Naive thymus-derived CD4-positive, alpha-beta T cell (primary cell): ENCODE results near the gene SLCO4A1. TPM values are rescaled to one million over a fixed set of nuclear protein-coding genes. Genes with fewer than 3 reads are reported as not detected.
A peak's percentile ranks its signal among the peaks of the same experiment; 100 is the strongest.

Experiments
- ATAC-seq: fragments of 150-1000 bp; cut with Tn5 transposase; 2 replicates; pipeline ENCODE4 v1.10.0; 2021; ENCODE audit warnings: mild to moderate bottlenecking, moderate library complexity
- CTCF ChIA-PET: fragments of 350-600 bp; sonication (Branson Sonifier 250); formaldehyde crosslinking; loops from one replicate; lab custom pipeline; 2021; ENCODE audit warnings: antibody characterized with exemption; lab: Charles Lee
- POLR2A ChIA-PET: fragments of 350-600 bp; sonication (Branson Sonifier 250); formaldehyde crosslinking; loops from one replicate; lab custom pipeline; 2021; ENCODE audit warnings: antibody characterized with exemption, inconsistent platforms; lab: Charles Lee
- DNase-seq, 9 donors: peaks; one replicate each; pipeline versions ENCODE4 v3.0.0 to v3.0.0-alpha.2; 2020 to 2022; ENCODE audit warnings: mixed read lengths in 1 of 9
- H3K27ac ChIP-seq: one replicate; pipeline ENCODE4 v1.7.0; 2013; ENCODE audit warnings: mild to moderate bottlenecking, low read depth, low read length, moderate library complexity
- H3K27me3 ChIP-seq, 2 donors: one replicate each; pipeline ENCODE4 v1.7.0; 2013; ENCODE audit warnings: low read length in 2 of 2, mild to moderate bottlenecking in 2 of 2, moderate library complexity in 2 of 2; ENCODE audit not compliant: control insufficient read depth in 2 of 2, insufficient read depth in 2 of 2
- H3K36me3 ChIP-seq, 3 experiments: 1 replicate in 2 of 3; 2 replicates in 1 of 3; pipeline ENCODE4 v1.7.0; 2013; ENCODE audit warnings: low read length in 3 of 3, mild to moderate bottlenecking in 3 of 3, moderate library complexity in 1 of 3; ENCODE audit not compliant: insufficient read depth in 3 of 3, control insufficient read depth in 2 of 3
- H3K4me1 ChIP-seq, 2 donors: one replicate each; pipeline ENCODE4 v1.7.0; 2013; ENCODE audit warnings: low read length in 2 of 2, mild to moderate bottlenecking in 2 of 2, moderate library complexity in 1 of 2; ENCODE audit not compliant: control insufficient read depth in 2 of 2, insufficient read depth in 2 of 2
- H3K4me3 ChIP-seq: 2 replicates; pipeline ENCODE4 v1.7.0; 2013; ENCODE audit warnings: mild to moderate bottlenecking, low read length
- H3K9me3 ChIP-seq, 3 experiments: 1 replicate in 2 of 3; 2 replicates in 1 of 3; pipeline ENCODE4 v1.7.0; 2013; ENCODE audit warnings: low read length in 3 of 3; ENCODE audit not compliant: control insufficient read depth in 2 of 3
- H3K27ac Mint-ChIP-seq, 9 donors: one replicate each; pipeline ENCODE4 v1.8.0; 2020 to 2022; ENCODE audit warnings: mixed read lengths in 9 of 9, mild to moderate bottlenecking in 8 of 9, moderate library complexity in 5 of 9, inconsistent platforms in 2 of 9
- H3K27me3 Mint-ChIP-seq, 5 donors: one replicate each; pipeline ENCODE4 v1.8.0; 2021 to 2022; ENCODE audit warnings: mixed read lengths in 5 of 5, mild to moderate bottlenecking in 1 of 5
- H3K36me3 Mint-ChIP-seq, 5 donors: one replicate each; pipeline ENCODE4 v1.8.0; 2020 to 2022; ENCODE audit warnings: mixed read lengths in 5 of 5, mild to moderate bottlenecking in 3 of 5, inconsistent platforms in 1 of 5
- H3K4me1 Mint-ChIP-seq, 7 donors: one replicate each; pipeline ENCODE4 v1.8.0; 2020 to 2022; ENCODE audit warnings: mixed read lengths in 7 of 7, mild to moderate bottlenecking in 3 of 7, inconsistent platforms in 1 of 7
- H3K4me3 Mint-ChIP-seq, 10 donors: one replicate each; pipeline ENCODE4 v1.8.0; 2020 to 2022; ENCODE audit warnings: mild to moderate bottlenecking in 10 of 10, mixed read lengths in 10 of 10, moderate library complexity in 6 of 10, inconsistent platforms in 2 of 10
- H3K9me3 Mint-ChIP-seq, 11 donors: one replicate each; pipeline ENCODE4 v1.8.0; 2020 to 2022; ENCODE audit warnings: mixed read lengths in 11 of 11, mild to moderate bottlenecking in 4 of 11, inconsistent platforms in 1 of 11, moderate library complexity in 1 of 11
- intact Hi-C, 2 donors: fragments of 100-400 bp; cut with micrococcal nuclease; formaldehyde crosslinking; loops; one replicate each; pipeline ENCODE4 v1.15.1; 2023
- polyA plus RNA-seq, 2 donors: library from polyadenylated mRNA; unstranded; fragments of 300-500 nt; fragmentation: Illumina TruSeq; gene quantifications; one replicate each; pipeline ENCODE4 v1.2.3, GENCODE V29; 2021
- total RNA-seq, 6 experiments: library from RNA in 5 of 6; stranded (reverse) in 5 of 6; gene quantifications; 1 replicate in 5 of 6; 2 replicates in 1 of 6; pipeline ENCODE4 v1.2.3 and lab custom pipeline; 2021 to 2026

The SLCO4A1 gene
- total and polyA plus RNA-seq, 7 experiments from 2014 or later = 0.36 to 45.5 (median 0.92) TPM

DNA sequence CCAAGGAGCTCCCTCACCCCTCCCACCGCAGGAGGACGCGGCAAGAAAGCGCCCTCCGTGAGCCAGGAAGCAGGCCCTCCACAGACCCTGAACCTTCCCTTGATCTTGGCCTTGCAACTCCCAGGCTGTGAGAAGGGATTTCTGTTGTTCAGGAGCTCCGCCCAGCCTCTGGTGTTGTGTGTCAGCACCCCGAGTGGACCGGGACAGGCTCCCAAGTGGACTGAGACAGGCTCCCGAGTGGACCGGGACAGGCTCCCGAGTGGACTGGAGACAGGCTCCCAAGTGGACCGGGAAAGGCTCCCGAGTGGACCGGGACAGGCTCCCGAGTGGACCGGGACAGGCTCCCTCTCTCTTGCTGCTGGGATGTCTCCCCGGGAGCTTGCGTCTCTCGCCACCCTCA, 57.0 kb downstream of the SLCO4A1 start:
- H3K4me1 Mint-ChIP-seq = peaks cover 0 to 7% (median 5%) of the 10 kb centered on the region in 7 donors
- POLR2A ChIA-PET = interaction anchor here (0.7 kb wide), 1 partner anchor 75 kb away, joined by 3 read pairs; no protein-coding TSS in a partner anchor

DNA sequence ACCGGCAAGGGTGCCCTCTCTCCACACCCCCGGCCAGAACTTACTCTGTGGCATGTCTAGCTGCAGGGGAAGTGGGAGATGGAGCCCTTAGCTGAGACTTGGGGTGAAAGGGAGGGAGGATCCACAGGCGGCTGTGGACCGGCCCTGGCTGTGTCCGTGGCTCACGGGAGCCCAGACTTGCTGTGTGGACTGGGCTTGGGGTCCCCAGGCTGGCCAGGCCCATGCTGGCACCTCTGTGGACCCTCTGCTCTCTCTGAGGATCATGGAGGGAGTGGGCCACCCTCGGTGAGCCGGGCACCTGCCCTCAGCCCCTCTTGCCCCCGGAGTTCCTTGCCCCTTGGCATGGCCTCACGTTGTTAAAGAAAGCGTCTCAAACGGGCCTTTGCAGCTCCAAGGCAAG, 57.4 kb downstream of the SLCO4A1 start:
- H3K4me3 Mint-ChIP-seq = no peak overlapping the region
- Histone ChIP-seq H3K4me1 (no peaks in the 10 kb centered on the region), H3K36me3 (no peaks in the 10 kb centered on the region), H3K27me3 (no peaks in the 10 kb centered on the region), H3K4me3 (no peak overlapping the region), H3K27ac (no peak overlapping the region), H3K9me3 (no peaks in the 10 kb centered on the region)
- POLR2A ChIA-PET = interaction anchor here (0.7 kb wide), 1 partner anchor 75 kb away, joined by 3 read pairs; no protein-coding TSS in a partner anchor
- H3K27ac Mint-ChIP-seq = no peak overlapping the region
- DNase-seq (no peak), ATAC-seq (no peak)
- H3K27me3 Mint-ChIP-seq = peaks cover 0 to 5% (median 0%) of the 10 kb centered on the region in 5 donors
- no peaks in the 10 kb centered on the region for H3K36me3 Mint-ChIP-seq
- no peaks in the 10 kb centered on the region for H3K9me3 Mint-ChIP-seq
- peaks cover 0 to 7% (median 6%) of the 10 kb centered on the region in 7 donors for H3K4me1 Mint-ChIP-seq
- intact Hi-C loops = no loop called here
- CTCF ChIA-PET = no interaction called here

More for the DNA sequence above, 57.0 kb downstream of the SLCO4A1 start:
- H3K9me3 Mint-ChIP-seq = no peaks in the 10 kb centered on the region
- Histone ChIP-seq H3K9me3 (no peaks in the 10 kb centered on the region), H3K4me3 (no peak overlapping the region), H3K4me1 (no peaks in the 10 kb centered on the region), H3K36me3 (no peaks in the 10 kb centered on the region), H3K27me3 (no peaks in the 10 kb centered on the region), H3K27ac (no peak overlapping the region)
- H3K27ac Mint-ChIP-seq = no peak overlapping the region
- DNase-seq (no peak), ATAC-seq (no peak)
- no peaks in the 10 kb centered on the region for H3K36me3 Mint-ChIP-seq
- CTCF ChIA-PET = no interaction called here
- intact Hi-C loops = no loop called here
- no peak overlapping the region for H3K4me3 Mint-ChIP-seq
- peaks cover 0 to 4% (median 0%) of the 10 kb centered on the region in 5 donors for H3K27me3 Mint-ChIP-seq

DNA sequence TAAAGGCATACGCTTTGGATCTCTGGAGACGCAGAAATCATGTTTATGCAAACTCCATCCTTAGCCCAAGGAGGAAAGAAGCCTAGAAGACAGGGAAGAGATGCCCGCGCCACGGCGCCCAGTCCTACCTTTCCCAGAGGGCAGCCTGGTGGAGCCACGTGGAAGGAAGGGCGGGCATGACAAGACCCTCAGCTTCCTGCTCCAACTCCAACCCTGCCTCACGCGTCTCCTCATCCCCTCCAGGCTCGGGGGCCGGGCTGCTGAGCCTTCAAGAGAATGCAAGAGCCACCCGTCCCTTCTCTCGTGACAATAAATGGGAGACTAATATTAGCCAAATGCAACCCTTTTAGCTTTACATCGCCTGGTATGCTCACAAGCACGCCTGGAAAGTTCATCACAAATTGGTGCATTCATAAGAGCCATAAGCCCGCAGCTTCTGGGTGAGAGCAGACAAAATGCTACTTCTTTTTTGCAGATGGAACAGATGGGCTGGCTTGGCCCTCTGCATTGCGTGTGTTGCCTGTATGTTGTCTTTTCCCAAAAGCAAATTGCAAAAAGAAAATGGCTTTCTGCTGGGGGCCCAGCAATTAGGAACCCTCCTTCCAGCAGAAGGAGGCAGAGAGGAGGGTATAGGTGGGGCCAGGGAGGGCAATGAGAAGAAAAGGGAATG, 58.1 kb downstream of the SLCO4A1 start:
- H3K27ac ChIP-seq = no peak overlapping the region
- intact Hi-C loops = no loop called here
- CTCF ChIA-PET = no interaction called here
- Mint-ChIP-seq H3K4me1 (peaks cover 0 to 7% (median 6%) of the 10 kb centered on the region in 7 donors), H3K27me3 (peaks cover 0 to 8% (median 0%) of the 10 kb centered on the region in 5 donors), H3K4me3 (no peak overlapping the region), H3K36me3 (no peaks in the 10 kb centered on the region), H3K27ac (no peak overlapping the region), H3K9me3 (no peaks in the 10 kb centered on the region)
- no peaks in the 10 kb centered on the region for H3K27me3 ChIP-seq
- no peak for ATAC-seq
- POLR2A ChIA-PET = no interaction called here
- H3K9me3 ChIP-seq = no peaks in the 10 kb centered on the region
- H3K36me3 ChIP-seq = no peaks in the 10 kb centered on the region
- H3K4me3 ChIP-seq = no peak overlapping the region
- no peaks in the 10 kb centered on the region for H3K4me1 ChIP-seq
- DNase-seq = no peak

DNA sequence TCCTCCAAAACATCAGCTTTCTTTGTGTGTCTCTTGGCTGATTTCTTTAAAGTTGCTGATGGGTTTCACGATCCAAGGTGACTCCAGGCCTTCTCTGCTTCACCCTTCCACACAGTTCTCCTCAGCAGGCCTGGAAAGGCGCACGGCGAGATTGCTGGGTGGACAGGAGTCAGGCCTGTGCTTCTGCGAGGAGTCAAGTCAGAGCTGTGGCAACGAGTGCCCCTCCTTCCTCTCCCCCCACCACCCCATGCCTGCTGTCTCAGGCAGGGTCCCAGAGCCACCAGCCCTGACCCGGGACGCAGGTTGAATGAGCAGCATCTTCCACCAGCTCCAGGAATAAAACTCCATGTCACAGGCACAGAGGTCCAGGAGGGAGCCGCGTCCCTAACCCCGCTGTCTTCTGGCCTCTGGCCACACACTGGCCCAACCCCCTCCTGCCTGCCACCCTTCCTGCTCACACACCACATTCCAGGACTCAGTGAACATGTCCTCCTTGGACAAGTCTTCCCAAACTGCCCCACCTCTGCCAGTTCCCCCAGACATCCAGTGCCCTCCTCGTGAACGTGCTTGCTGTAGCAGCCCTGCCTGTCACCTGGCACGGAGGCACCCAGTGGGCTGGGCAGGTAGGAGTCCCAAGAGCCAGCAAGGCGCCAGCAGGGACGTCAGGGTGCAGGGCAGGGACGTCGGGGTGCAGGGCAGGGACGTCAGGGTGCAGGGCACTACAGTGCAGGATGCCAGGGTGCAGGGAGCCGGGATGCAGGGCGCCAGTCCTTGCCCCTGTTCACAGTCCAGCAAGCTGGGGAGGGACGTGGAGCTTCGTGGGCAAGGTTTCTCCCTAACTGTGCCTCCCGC, 59.1 kb downstream of the SLCO4A1 start:
- Histone ChIP-seq H3K9me3 (no peaks in the 10 kb centered on the region), H3K4me3 (no peak overlapping the region), H3K27me3 (no peaks in the 10 kb centered on the region), H3K27ac (no peak overlapping the region), H3K4me1 (no peaks in the 10 kb centered on the region), H3K36me3 (no peaks in the 10 kb centered on the region)
- DNase-seq (no peak), ATAC-seq (no peak)
- ChIA-PET POLR2A (no interaction called here), CTCF (no interaction called here)
- H3K27ac Mint-ChIP-seq = peak overlapping the region in 1 of 9 donors; percentile 70
- H3K27me3 Mint-ChIP-seq = peaks cover 0 to 8% (median 0%) of the 10 kb centered on the region in 5 donors
- H3K36me3 Mint-ChIP-seq = no peaks in the 10 kb centered on the region
- no peak overlapping the region for H3K4me3 Mint-ChIP-seq
- intact Hi-C loops = no loop called here
- no peaks in the 10 kb centered on the region for H3K9me3 Mint-ChIP-seq
- peaks cover 0 to 6% (median 5%) of the 10 kb centered on the region in 7 donors for H3K4me1 Mint-ChIP-seq

DNA sequence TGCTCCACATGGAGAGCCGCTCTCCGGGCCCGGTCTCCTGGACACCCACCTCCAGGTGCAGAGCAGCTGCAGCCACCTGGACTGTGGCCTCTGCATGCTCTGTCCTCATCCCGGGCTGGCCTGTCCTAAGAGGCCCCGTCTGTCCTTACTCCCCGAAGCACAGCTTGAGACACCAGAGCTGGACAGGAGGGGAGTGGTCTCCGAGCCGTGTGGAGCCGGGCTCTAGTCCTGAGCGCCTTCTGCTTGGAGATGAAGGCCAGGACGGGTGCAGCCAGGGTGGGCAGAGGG, 59.7 kb downstream of the SLCO4A1 start:
- Mint-ChIP-seq H3K36me3 (no peaks in the 10 kb centered on the region), H3K27me3 (peaks cover 0 to 11% (median 2%) of the 10 kb centered on the region in 5 donors), H3K27ac (no peak overlapping the region), H3K4me3 (no peak overlapping the region), H3K4me1 (peaks cover 0 to 5% (median 4%) of the 10 kb centered on the region in 7 donors), H3K9me3 (peaks cover 0 to 2% (median 0%) of the 10 kb centered on the region in 11 donors)
- H3K27me3 ChIP-seq = no peaks in the 10 kb centered on the region
- ATAC-seq (no peak), DNase-seq (no peak)
- ChIA-PET CTCF (no interaction called here), POLR2A (no interaction called here)
- intact Hi-C loops = no loop called here
- no peak overlapping the region for H3K4me3 ChIP-seq
- H3K27ac ChIP-seq = no peak overlapping the region
- no peaks in the 10 kb centered on the region for H3K36me3 ChIP-seq
- H3K4me1 ChIP-seq = no peaks in the 10 kb centered on the region
- no peaks in the 10 kb centered on the region for H3K9me3 ChIP-seq

DNA sequence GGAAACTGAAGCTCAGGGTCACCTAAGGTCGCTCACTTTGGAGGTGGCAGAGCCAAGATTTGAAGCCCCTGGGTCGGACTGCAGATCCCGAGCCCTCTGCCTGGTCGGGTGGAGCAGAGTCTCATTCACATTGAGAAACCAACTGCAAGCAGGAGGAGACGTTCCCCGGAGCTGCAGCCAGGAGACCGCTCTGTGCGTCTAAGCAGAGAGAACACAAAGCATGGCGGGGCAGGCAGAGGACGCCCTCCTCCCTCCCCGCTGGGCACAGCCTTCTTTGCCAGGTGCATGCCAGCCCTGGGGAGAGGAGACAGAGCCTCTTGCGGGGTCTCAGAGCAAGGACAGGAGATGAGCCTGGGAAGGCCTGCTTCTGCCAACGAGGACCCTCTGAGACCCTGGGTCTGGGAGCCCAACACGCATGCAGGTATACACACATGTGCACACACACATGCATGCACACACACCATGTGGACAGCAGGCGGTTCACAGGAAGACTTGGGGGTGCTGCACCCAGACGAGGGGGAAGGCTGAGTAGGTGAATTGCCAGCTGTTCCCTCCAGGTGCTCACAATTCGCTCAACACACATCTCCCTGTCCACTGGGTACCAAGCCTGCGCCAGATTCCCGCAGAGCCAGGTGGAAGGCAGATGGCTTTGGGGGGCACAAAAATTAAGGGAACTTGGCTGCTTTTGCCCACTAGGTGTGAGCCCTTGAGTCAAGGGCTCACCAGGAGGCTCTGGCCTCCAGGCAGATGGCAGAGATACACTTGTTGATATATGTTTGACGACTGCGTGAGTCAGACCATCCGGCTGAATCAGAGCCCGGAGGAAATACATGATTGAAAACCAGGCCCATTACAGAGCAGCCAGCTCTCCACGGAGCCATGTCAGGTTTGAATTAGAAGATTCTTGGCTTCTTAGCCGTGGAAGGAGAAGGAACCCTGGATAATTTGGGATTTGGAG, 60.9 kb downstream of the SLCO4A1 start:
- Histone ChIP-seq H3K27ac (no peak overlapping the region), H3K4me1 (peaks cover 0 to 4% of the 10 kb centered on the region in 2 donors), H3K36me3 (no peaks in the 10 kb centered on the region), H3K27me3 (peaks cover 0 to 5% of the 10 kb centered on the region in 2 donors), H3K4me3 (no peak overlapping the region), H3K9me3 (no peaks in the 10 kb centered on the region)
- Mint-ChIP-seq H3K4me3 (no peak overlapping the region), H3K27ac (peak overlapping the region in 1 of 9 donors; percentile 64), H3K9me3 (peaks cover 0 to 2% (median 0%) of the 10 kb centered on the region in 11 donors), H3K4me1 (peaks cover 0 to 9% (median 5%) of the 10 kb centered on the region in 7 donors), H3K27me3 (peaks cover 3 to 19% (median 4%) of the 10 kb centered on the region in 5 donors), H3K36me3 (no peaks in the 10 kb centered on the region)
- ChIA-PET POLR2A (interaction anchor here (1.2 kb wide), 1 partner anchor 9 kb away, joined by 4 read pairs; no protein-coding TSS in a partner anchor), CTCF (interaction anchor here (0.6 kb wide), 1 partner anchor 99 kb away, joined by 4 read pairs; no protein-coding TSS in a partner anchor)
- no peak for DNase-seq
- intact Hi-C loops = loop anchor here in 1 of 2 donors (1.0 kb wide), 1 partner anchor 88 kb away; no protein-coding TSS in a partner anchor
- peak; percentile 67 for ATAC-seq
